HCT116 (cell line): ENCODE results near the gene RGS10. TPM values are rescaled to one million over a fixed set of nuclear protein-coding genes. Genes with fewer than 3 reads are reported as not detected.

Source experiments
- ATAC-seq: fragments of 200-7000 bp; cut with Tn5 transposase; 2 replicates; pipeline ENCODE4 v1.9.1; 2020; ENCODE audit warnings: mild to moderate bottlenecking, moderate library complexity
- BruUV-seq: library from RNA; stranded (reverse); fragments of 400-500 nt; replicated peaks from 2 replicates; lab custom pipeline; 2021; lab: Mats Ljungman, UMichigan
- CTCF ChIA-PET: fragments of 300-600 bp; sonication (Branson Sonifier 250); formaldehyde crosslinking; loops from one replicate; lab custom pipeline; 2021; ENCODE audit warnings: antibody characterized with exemption; lab: Charles Lee
- POLR2A ChIA-PET: fragments of 300-600, 350-600 bp; sonication (Branson Sonifier 250); formaldehyde crosslinking; loops from one replicate; lab custom pipeline; 2021; ENCODE audit warnings: antibody characterized with exemption; lab: Charles Lee
- RAD21 ChIA-PET, 2 experiments: fragments of 300-600 bp; sonication (Branson Sonifier 250); formaldehyde crosslinking; loops; one replicate each; lab custom pipeline; 2023; ENCODE audit warnings: low total read pairs in 2 of 2; ENCODE audit not compliant: uncharacterized antibody in 2 of 2, unreplicated experiment in 2 of 2, low non-redundant PET in 1 of 2; lab: Charles Lee
- DNase-seq: peaks from one replicate; pipeline ENCODE4 v3.0.0-alpha.2; 2010; ENCODE audit warnings: low read depth, low spot score
- H2AFZ ChIP-seq: fragments of 200-600 bp; shearing (Covaris generic), sonication (generic); 2 replicates; pipeline ENCODE4 v1.6.1; 2017; ENCODE audit warnings: low read depth, mixed run types, mixed read lengths, antibody characterized with exemption, low read length; ENCODE audit not compliant: poor library complexity, severe bottlenecking
- H3K27ac ChIP-seq: 2 replicates; pipeline ENCODE4 v1.5.1; 2012; ENCODE audit warnings: low read depth, low read length
- H3K27me3 ChIP-seq: fragments of 200-600 bp; sonication (generic); 2 replicates; pipeline ENCODE4 v1.6.1; 2016; ENCODE audit warnings: mixed run types, low read length, mixed read lengths; ENCODE audit not compliant: insufficient read depth
- H3K36me3 ChIP-seq, 2 experiments: fragments of 200-500 bp in 1 of 2; fragments of 200-600 bp in 1 of 2; sonication (Bioruptor generic) in 1 of 2; sonication (generic) in 1 of 2; 2 replicates each; pipeline versions ENCODE4 v1.5.1 to v1.6.1; 2014 to 2016; ENCODE audit warnings: low read length in 2 of 2, inconsistent platforms in 1 of 2, mixed read lengths in 1 of 2, mixed run types in 1 of 2; ENCODE audit not compliant: insufficient read depth in 2 of 2, control insufficient read depth in 1 of 2
- H3K4me1 ChIP-seq, 2 experiments: fragments of 200-600 bp in 1 of 2; sonication (generic) in 1 of 2; 2 replicates each; pipeline versions ENCODE4 v1.5.1 to v1.6.1; 2012 to 2017; ENCODE audit warnings: low read length in 2 of 2, inconsistent platforms in 1 of 2, mild to moderate bottlenecking in 1 of 2, mixed read lengths in 1 of 2, mixed run types in 1 of 2, moderate library complexity in 1 of 2; ENCODE audit not compliant: insufficient read depth in 2 of 2, control insufficient read depth in 1 of 2
- H3K4me2 ChIP-seq: fragments of 200-600 bp; sonication (generic); 2 replicates; pipeline ENCODE4 v1.6.1; 2017; ENCODE audit warnings: mixed run types, low read length, mixed read lengths
- H3K4me3 ChIP-seq, 2 experiments: fragments of 200-600 bp in 1 of 2; sonication (generic) in 1 of 2; replicated peaks in 1 of 2; 2 replicates each; pipeline ENCODE4 v1.5.1; 2011 to 2016; ENCODE audit warnings: low read length in 2 of 2, control low read depth in 1 of 2, low read depth in 1 of 2, mild to moderate bottlenecking in 1 of 2, mixed read lengths in 1 of 2, mixed run types in 1 of 2
- H3K79me2 ChIP-seq: fragments of 200-600 bp; sonication (generic); 2 replicates; pipeline ENCODE4 v1.6.1; 2017; ENCODE audit warnings: mild to moderate bottlenecking, mixed run types, low read length, moderate library complexity, mixed read lengths; ENCODE audit not compliant: insufficient read depth
- H3K9ac ChIP-seq: fragments of 200-600 bp; sonication (generic); 2 replicates; pipeline ENCODE4 v1.6.1; 2016; ENCODE audit warnings: low read length, mixed read lengths
- H3K9me2 ChIP-seq: fragments of 200-600 bp; sonication (generic), shearing (Covaris generic); 2 replicates; pipeline ENCODE4 v1.6.1; 2017; ENCODE audit warnings: mixed run types, mild to moderate bottlenecking, moderate library complexity; ENCODE audit not compliant: insufficient read depth
- H3K9me3 ChIP-seq, 2 experiments: fragments of 200-500 bp in 1 of 2; fragments of 200-600 bp in 1 of 2; sonication (Bioruptor generic) in 1 of 2; sonication (generic) in 1 of 2; 2 replicates each; pipeline ENCODE4 v1.6.1; 2014 to 2017; ENCODE audit warnings: low read length in 2 of 2, mixed read lengths in 2 of 2, inconsistent platforms in 1 of 2, low read depth in 1 of 2, mild to moderate bottlenecking in 1 of 2, mixed run types in 1 of 2, moderate library complexity in 1 of 2; ENCODE audit not compliant: control insufficient read depth in 1 of 2, insufficient read depth in 1 of 2
- H4K20me1 ChIP-seq: fragments of 200-600 bp; sonication (generic), shearing (Covaris generic); 2 replicates; pipeline ENCODE4 v1.6.1; 2017; ENCODE audit warnings: mixed run types, mild to moderate bottlenecking, moderate library complexity; ENCODE audit not compliant: insufficient read depth
- ATF3 ChIP-seq: IDR thresholded peaks from 2 replicates; pipeline ENCODE4 v1.6.1; 2012
- CTCF ChIP-seq, 3 experiments: fragments of 200-600 bp in 1 of 3; sonication (generic) in 1 of 3; IDR thresholded peaks in 2 of 3; conservative IDR thresholded peaks in 1 of 3; 2 replicates each; pipeline ENCODE4 v1.5.1; 2012 to 2017; ENCODE audit warnings: low read depth in 2 of 3, low read length in 2 of 3, antibody characterized with exemption in 1 of 3, borderline replicate concordance in 1 of 3, control low read depth in 1 of 3, mild to moderate bottlenecking in 1 of 3, mixed read lengths in 1 of 3, mixed run types in 1 of 3, moderate library complexity in 1 of 3; ENCODE audit not compliant: insufficient read depth in 1 of 3
- EGR1 ChIP-seq: IDR thresholded peaks from 2 replicates; pipeline ENCODE4 v1.6.1; 2012; ENCODE audit warnings: low read depth
- MAX ChIP-seq: IDR thresholded peaks from 2 replicates; pipeline ENCODE4 v1.6.1; 2012
- POLR2AphosphoS5 ChIP-seq: IDR thresholded peaks from 2 replicates; pipeline ENCODE4 v1.6.1; 2011; ENCODE audit warnings: mild to moderate bottlenecking, low read depth, low read length, moderate library complexity
- RAD21 ChIP-seq: IDR thresholded peaks from 2 replicates; pipeline ENCODE4 v1.6.1; 2012; ENCODE audit warnings: low read depth, mild to moderate bottlenecking
- SRF ChIP-seq: IDR thresholded peaks from 2 replicates; pipeline ENCODE4 v1.6.1; 2012; ENCODE audit warnings: low read depth
- ZFX ChIP-seq: fragments of 450-650 bp; IDR thresholded peaks from 2 replicates; pipeline ENCODE4 v1.6.1; 2017
- ZNF274 ChIP-seq: fragments of 200-500 bp; sonication (Bioruptor generic); IDR thresholded peaks from 2 replicates; pipeline ENCODE4 v1.6.1; 2014; ENCODE audit warnings: mild to moderate bottlenecking, low read depth, low read length, inconsistent platforms
- intact Hi-C: fragments of 100-400 bp; cut with micrococcal nuclease; formaldehyde crosslinking; loops from 2 replicates; pipeline ENCODE4 v1.10.0; 2022
- total RNA-seq: library from RNA; stranded (reverse); gene quantifications from one replicate; pipeline ENCODE4 v1.2.1, GENCODE V29; 2021; ENCODE audit not compliant: unreplicated experiment

RGS10 gene
- total RNA-seq, 1 experiment from 2014 or later = 96.7 TPM

- RAD21 ChIA-PET = no interaction called here
- Histone ChIP-seq H3K9ac (no peak overlapping the region), H3K4me3 (no peak overlapping the region), H3K27ac (no peak overlapping the region), H3K4me2 (no peak overlapping the region), H2AFZ (no peak overlapping the region), H3K9me3 (peaks cover 0 to 5% of the 10 kb centered on the region in 2 experiments; a peak in 1 of 4 replicates), H4K20me1 (no peaks in the 10 kb centered on the region), H3K9me2 (no peaks in the 10 kb centered on the region), H3K36me3 (no peaks in the 10 kb centered on the region), H3K4me1 (peaks cover 10 to 28% of the 10 kb centered on the region in 2 experiments), H3K27me3 (no peaks in the 10 kb centered on the region), H3K79me2 (no peaks in the 10 kb centered on the region)
- BruUV-seq = no TSS peak
- POLR2A ChIA-PET = no interaction called here
- CTCF ChIA-PET = no interaction called here
- no peak for TF ChIP-seq RAD21
- TF ChIP-seq EGR1 = no peak
- TF ChIP-seq CTCF (IDR thresholded peaks at IDR 0.05 in 2 of 3, conservative IDR thresholded peaks at IDR 0.05 in 1 of 3; ENCODE audit: borderline replicate concordance in 1 of 3, insufficient read depth in 1 of 3, low read depth in 2 of 3, low read length in 2 of 3) = no peak
- no peak for TF ChIP-seq ATF3
- no peak for TF ChIP-seq MAX
- no peak for TF ChIP-seq POLR2AphosphoS5
- TF ChIP-seq ZFX = no peak
- TF ChIP-seq ZNF274 = no peak
- no peak for TF ChIP-seq SRF
- intact Hi-C loops = no loop called here
- DNase-seq (no peak), ATAC-seq (no peak)
Observed at GRCh38 chr10:119466655-119467054, 75.9 kb downstream of the RGS10 start.
